Pancreas (tissue), 10 donors: ENCODE measurements around the gene MPND. TPM values are rescaled to one million over a fixed set of nuclear protein-coding genes. Genes with fewer than 3 reads are reported as not detected.
A peak's percentile ranks its signal among the peaks of the same experiment; 100 is the strongest.

Experiments
- ATAC-seq, 4 donors: fragments of 200-7000 bp; cut with Tn5 transposase; one replicate each; pipeline versions ENCODE4 v1.8.0 to v1.9.1; 2020; ENCODE audit warnings: mild to moderate bottlenecking in 4 of 4, moderate library complexity in 4 of 4
- DNase-seq, 6 donors: peaks; one replicate each; pipeline ENCODE4 v3.0.0-alpha.2; 2020
- FAIRE-seq: peaks from 2 replicates; lab custom pipeline; 2012; peaks lifted over from hg19 to GRCh38; lab: Jason Lieb, UNC
- H3K27ac ChIP-seq, 4 donors: fragments of 200-600 bp; sonication (generic); 1 replicate in 3 of 4; 2 replicates in 1 of 4; pipeline versions ENCODE4 v1.5.0 to v1.8.0; 2020
- H3K27me3 ChIP-seq, 4 donors: fragments of 200-600 bp; one replicate each; pipeline ENCODE4 v1.8.0; 2021
- H3K36me3 ChIP-seq, 3 donors: fragments of 200-600 bp; sonication (generic) in 1 of 3; one replicate each; pipeline versions ENCODE4 v1.5.0 to v1.8.0; 2020 to 2021
- H3K4me1 ChIP-seq, 3 donors: fragments of 200-600 bp; one replicate each; pipeline ENCODE4 v1.8.0; 2021
- H3K4me3 ChIP-seq, 4 donors: fragments of 200-600 bp; sonication (generic) in 2 of 4; one replicate each; pipeline versions ENCODE4 v1.5.0 to v1.8.0; 2020 to 2021
- H3K9me3 ChIP-seq, 4 donors: fragments of 200-600 bp; one replicate each; pipeline ENCODE4 v1.8.0; 2021
- WGBS, 2 donors: extraction: QIAGEN DNeasy Blood & Tissue Kit; methylation state at CpG; one replicate each; pipeline ENCODE4 v1.1.7; 2013; 5-methylcytosine and 5-hydroxymethylcytosine counted together
- intact Hi-C, 3 donors: fragments of 100-400 bp; cut with DNase I; formaldehyde crosslinking; loops; one replicate each; pipeline versions ENCODE4 v1.11.1 to v1.14.2; 2022
- polyA plus RNA-seq, 2 donors: library from polyadenylated mRNA; stranded (reverse); fragments of 200-250 nt; gene quantifications; one replicate each; pipeline ENCODE4 v1.2.3, GENCODE V29; 2013
- total RNA-seq, 6 donors: library from RNA; stranded (reverse); fragmentation: NEBNext Ultra II Directional in 4 of 6; extraction: Animal tissue kit (Norgen Biotek cat#: 25700) in 4 of 6; gene quantifications; one replicate each; pipeline versions ENCODE4 v1.2.1 to v1.2.4, GENCODE V29; 2021 to 2023
- TF ChIP-seq, protein P1 (sequence below), 4 donors: fragments of 200-600 bp; sonication (generic) in 3 of 4; IDR thresholded peaks; one replicate each; pipeline versions ENCODE4 v1.5.0 to v1.8.0; 2021; ENCODE audit warnings: antibody characterized with exemption in 4 of 4
- donor health status: healthy with polysubstance abuse.
- donor health status: DM: no; HTN: no; CAD: no; lungs with moderate emphysema.
- donor health status: DM: no; HTN: no; CAD: no.
- donor health status: control.
- donor health status: control.
- donor health status: Bipolar disorder and iron deficiency.
- donor health status: DM: yes; HTN: yes; CAD: no.
- donor health status: DM: no; HTN: no; CAD: no.
- donor health status: DM: no; HTN: no; CAD: no.
- donor health status: DM: yes; HTN: yes; CAD: no.

Gene MPND
- total and polyA plus RNA-seq, 8 donors: 11.8 to 20.0 (median 16.2) TPM

GRCh38 chr19:4326215-4326836 lies 17.0 kb upstream of the MPND start:
- Histone ChIP-seq H3K27ac (no peak overlapping the region), H3K4me1 (no peaks in the 10 kb centered on the region), H3K36me3 (no peaks in the 10 kb centered on the region), H3K4me3 (no peak overlapping the region), H3K27me3 (no peaks in the 10 kb centered on the region), H3K9me3 (no peaks in the 10 kb centered on the region)
- intact Hi-C loops: no loop called here
- no peak for ATAC-seq
- no peak for DNase-seq
- WGBS, 2 donors: 79 to 83% methylated on average over 13 of the region's 13 CpGs
- TF ChIP-seq, protein P1, sequence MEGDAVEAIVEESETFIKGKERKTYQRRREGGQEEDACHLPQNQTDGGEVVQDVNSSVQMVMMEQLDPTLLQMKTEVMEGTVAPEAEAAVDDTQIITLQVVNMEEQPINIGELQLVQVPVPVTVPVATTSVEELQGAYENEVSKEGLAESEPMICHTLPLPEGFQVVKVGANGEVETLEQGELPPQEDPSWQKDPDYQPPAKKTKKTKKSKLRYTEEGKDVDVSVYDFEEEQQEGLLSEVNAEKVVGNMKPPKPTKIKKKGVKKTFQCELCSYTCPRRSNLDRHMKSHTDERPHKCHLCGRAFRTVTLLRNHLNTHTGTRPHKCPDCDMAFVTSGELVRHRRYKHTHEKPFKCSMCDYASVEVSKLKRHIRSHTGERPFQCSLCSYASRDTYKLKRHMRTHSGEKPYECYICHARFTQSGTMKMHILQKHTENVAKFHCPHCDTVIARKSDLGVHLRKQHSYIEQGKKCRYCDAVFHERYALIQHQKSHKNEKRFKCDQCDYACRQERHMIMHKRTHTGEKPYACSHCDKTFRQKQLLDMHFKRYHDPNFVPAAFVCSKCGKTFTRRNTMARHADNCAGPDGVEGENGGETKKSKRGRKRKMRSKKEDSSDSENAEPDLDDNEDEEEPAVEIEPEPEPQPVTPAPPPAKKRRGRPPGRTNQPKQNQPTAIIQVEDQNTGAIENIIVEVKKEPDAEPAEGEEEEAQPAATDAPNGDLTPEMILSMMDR (IDR thresholded peaks at IDR 0.05): no peak
- FAIRE-seq: no peak

- intact Hi-C loops: no loop called here
- no peak for ATAC-seq
- Histone ChIP-seq H3K9me3 (no peaks in the 10 kb centered on the region), H3K27me3 (no peaks in the 10 kb centered on the region), H3K27ac (no peak overlapping the region), H3K4me3 (no peak overlapping the region), H3K36me3 (no peaks in the 10 kb centered on the region), H3K4me1 (no peaks in the 10 kb centered on the region)
- TF ChIP-seq, protein P1 (IDR thresholded peaks at IDR 0.05): no peak
- peak in 3 of 6 donors; percentile 39 to 72 (median 40) for DNase-seq
- FAIRE-seq: no peak
- 46 to 72% methylated on average over 33 of the region's 33 CpGs for WGBS, 2 donors
Observed at GRCh38 chr19:4326837-4327251, 16.5 kb upstream of the MPND start.

GRCh38 chr19:4327252-4327876 lies 16.0 kb upstream of the MPND start:
- Histone ChIP-seq H3K27ac (peak overlapping the region in 1 of 4 donors; percentile 38), H3K27me3 (no peaks in the 10 kb centered on the region), H3K4me3 (peak overlapping the region; percentile 10 to 33 (median 16)), H3K4me1 (no peaks in the 10 kb centered on the region), H3K9me3 (no peaks in the 10 kb centered on the region), H3K36me3 (no peaks in the 10 kb centered on the region)
- DNase-seq: peak in 5 of 6 donors; percentile 78 to 92 (median 82)
- intact Hi-C loops: no loop called here
- ATAC-seq: peak in 3 of 4 donors; percentile 5 to 64 (median 59)
- WGBS, 2 donors: 14 to 34% methylated on average over 28 to 30 of the region's 30 CpGs
- FAIRE-seq: no peak
- TF ChIP-seq, protein P1 (IDR thresholded peaks at IDR 0.05): no peak

- DNase-seq (no peak), ATAC-seq (peak; percentile 19 to 57 (median 30)), FAIRE-seq (no peak)
- Histone ChIP-seq H3K36me3 (no peaks in the 10 kb centered on the region), H3K9me3 (no peaks in the 10 kb centered on the region), H3K4me3 (peak overlapping the region; percentile 10 to 33 (median 16)), H3K27ac (peak overlapping the region in 2 of 4 donors; percentile 23 to 38), H3K27me3 (no peaks in the 10 kb centered on the region), H3K4me1 (no peaks in the 10 kb centered on the region)
- TF ChIP-seq, protein P1 (IDR thresholded peaks at IDR 0.05): no peak
- intact Hi-C loops: no loop called here
- WGBS, 2 donors: 6 to 17% methylated on average over 13 of the region's 13 CpGs
Observed at GRCh38 chr19:4327877-4328242, 15.5 kb upstream of the MPND start.
